Endothelial cell of hepatic sinusoid (primary cell): ENCODE data around the gene DPP4.

Experiments used
- in situ Hi-C: cut with HindIII; loops from 2 replicates; pipeline ENCODE4 v1.10.0; 2017; ENCODE audit warnings: low sequenced_read_pairs

DPP4 gene

GRCh38 chr2:162073888-162074631, at the start of gene DPP4:
TSS of gene DPP4 (minus strand) at chr2:162074215. CDS start at chr2:162073981, 234 bp downstream.
- in situ Hi-C loops, result loop anchor here (5.0 kb wide), 1 partner anchor 37 kb away; no protein-coding TSS in a partner anchor

DNA sequence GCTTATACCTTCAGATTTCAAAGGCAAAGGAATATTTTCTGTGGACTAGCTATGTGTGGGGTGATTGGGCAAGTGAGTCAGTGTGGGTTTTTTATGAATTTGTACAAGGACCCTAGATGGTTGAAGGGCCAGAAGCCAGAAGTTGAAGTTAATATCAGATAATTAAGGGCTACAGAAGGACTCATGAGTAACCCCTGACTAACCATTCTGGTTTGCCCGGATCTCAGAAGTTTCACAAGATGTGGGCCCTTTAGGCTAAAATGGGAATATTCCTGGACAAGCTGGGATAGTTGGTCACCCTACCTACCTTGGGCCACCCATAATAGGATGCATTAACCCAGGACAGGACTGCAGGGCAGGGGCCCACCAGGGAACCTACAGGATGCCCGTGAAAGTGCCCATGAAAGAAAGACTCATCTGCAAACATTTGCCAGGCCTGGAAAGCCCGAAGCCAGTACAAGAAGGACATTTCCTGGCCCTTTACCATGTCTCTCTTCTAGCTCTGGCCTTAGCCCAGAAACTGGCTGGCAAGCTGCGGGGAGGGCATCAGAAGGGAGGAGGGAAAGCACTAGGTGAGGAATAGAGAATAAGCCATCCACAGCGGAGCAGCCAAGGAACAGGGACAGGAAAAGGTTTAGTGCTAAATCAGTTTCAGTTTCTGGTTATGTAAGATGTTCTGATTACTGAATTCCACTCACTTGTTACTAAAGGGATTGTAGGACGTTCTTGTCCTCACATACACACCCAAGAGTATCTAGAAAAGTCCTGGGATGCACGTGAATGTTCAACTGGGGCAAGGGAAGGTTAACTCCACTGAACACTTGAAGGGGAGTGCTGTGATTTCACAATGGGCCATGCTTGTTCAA, 44.4 kb upstream of the DPP4 start:
- in situ Hi-C loops, result no loop called here

DNA sequence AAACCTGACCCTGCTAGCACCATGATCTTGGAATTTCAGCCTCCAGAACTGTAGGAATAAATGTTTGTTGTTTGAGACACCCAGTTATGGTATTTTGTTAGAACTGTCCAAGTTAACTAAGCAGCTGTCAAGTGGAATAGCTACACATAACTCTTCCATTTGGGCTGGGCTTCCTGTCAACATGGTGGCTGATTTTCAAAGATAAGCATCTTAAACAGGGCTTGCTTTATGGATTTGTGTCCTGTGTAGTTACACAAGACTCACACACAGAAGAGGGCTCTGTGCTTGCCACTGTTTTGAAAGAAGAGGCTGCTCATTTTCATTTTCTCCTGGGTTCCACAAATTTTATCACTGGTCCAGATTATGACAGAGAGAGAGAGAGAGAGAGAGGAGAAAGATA, 42.3 kb upstream of the DPP4 start:
- in situ Hi-C loops, result no loop called here

GRCh38 chr2:162115076-162115475, 41.1 kb upstream of the DPP4 start:
- in situ Hi-C loops, result no loop called here

GRCh38 chr2:162114271-162114670, 40.3 kb upstream of the DPP4 start:
- in situ Hi-C loops, result no loop called here

DNA sequence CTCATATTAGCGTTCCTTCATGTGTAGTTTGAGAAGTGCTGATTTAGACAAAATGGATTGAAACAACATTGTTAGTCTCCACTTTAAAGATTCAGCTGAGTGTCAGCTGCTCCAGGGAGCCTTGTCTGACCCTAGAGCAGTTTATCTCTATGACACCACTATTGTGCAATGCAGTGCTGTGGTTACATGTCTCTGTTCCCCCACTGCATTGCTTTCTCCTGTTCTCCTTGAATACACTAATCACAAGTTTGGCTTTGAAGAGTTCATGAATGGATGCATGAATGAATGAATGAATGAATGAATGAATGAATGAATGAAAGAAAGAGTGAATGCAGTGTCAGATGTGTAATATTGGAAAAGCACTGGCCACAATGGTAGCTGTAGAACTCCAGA, 39.8 kb upstream of the DPP4 start:
- in situ Hi-C loops, result no loop called here

- in situ Hi-C loops, result no loop called here
Observed at GRCh38 chr2:162113088-162113775, 39.2 kb upstream of the DPP4 start.

DNA sequence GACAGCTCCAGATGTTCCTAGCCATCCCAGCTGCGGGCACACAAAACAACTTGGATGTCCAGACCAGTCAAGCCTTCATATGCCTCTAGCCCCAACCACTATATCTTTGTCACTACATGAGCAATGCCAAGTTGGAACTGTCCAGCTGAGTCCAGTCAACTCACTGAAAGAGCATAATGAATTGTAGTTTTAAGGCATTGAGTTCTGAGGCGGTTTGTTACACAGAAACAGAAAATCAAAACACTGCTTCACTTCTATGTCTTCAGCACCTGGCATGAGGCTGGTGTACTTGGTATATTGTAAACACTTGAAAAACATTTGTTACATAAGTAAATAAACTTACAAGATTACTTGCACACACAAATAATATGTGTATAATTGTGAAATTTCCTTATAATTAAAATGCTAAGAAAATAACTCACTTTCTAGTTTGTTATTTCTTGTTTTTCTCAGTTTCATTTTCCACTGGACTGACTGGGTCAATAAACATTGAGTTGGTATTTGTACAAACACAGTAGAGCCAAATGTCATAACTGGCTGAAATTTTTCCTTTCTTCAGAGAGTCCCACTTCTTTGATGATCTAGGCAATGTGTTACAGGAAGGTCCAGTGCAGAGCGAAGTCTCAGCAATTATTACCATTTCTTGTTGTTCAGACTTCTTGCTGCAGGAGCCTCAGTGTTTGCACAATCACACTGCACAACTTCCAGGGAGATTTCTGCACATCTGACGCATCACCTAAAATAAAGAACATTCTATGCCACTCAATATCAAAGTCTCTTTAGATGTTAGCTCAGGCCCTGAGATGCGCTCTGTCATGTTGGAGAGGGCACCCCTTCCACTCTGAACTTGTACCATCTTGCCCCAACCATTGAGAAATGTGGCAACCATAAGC, 38.2 kb upstream of the DPP4 start:
- in situ Hi-C loops, result no loop called here

DNA sequence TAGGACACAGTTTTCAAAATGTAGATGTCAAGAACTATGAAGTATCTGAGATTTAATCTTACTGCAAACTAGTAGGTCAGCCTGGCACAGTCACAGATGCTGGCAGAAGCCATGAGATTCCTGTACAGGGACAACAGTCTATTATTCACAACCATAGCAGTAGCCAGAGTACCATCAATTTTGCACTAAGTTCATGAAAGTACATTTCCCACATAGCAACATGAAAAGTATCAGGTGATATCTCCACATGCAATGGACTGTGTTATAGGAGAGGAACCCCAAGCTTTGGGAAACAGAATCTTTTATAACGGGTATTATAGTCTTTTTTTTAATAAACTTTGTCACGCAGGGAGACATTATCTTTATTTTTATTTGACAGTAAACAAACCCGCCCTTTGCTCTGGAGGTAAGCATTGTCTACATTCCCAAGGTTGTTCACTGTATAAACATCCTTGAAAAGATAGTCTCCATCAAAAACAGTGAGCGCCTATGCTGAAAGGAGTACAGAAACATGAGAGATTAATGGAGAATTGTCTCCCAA, 33.4 kb upstream of the DPP4 start:
- in situ Hi-C loops, result loop anchor here (5.0 kb wide), 1 partner anchor 50 kb away; no protein-coding TSS in a partner anchor

GRCh38 chr2:162106746-162107145, 32.7 kb upstream of the DPP4 start:
- in situ Hi-C loops, result loop anchor here (5.0 kb wide), 1 partner anchor 51 kb away; no protein-coding TSS in a partner anchor

GRCh38 chr2:162106146-162106551, 32.1 kb upstream of the DPP4 start:
- in situ Hi-C loops, result loop anchor here (5.0 kb wide), 1 partner anchor 51 kb away; no protein-coding TSS in a partner anchor

DNA sequence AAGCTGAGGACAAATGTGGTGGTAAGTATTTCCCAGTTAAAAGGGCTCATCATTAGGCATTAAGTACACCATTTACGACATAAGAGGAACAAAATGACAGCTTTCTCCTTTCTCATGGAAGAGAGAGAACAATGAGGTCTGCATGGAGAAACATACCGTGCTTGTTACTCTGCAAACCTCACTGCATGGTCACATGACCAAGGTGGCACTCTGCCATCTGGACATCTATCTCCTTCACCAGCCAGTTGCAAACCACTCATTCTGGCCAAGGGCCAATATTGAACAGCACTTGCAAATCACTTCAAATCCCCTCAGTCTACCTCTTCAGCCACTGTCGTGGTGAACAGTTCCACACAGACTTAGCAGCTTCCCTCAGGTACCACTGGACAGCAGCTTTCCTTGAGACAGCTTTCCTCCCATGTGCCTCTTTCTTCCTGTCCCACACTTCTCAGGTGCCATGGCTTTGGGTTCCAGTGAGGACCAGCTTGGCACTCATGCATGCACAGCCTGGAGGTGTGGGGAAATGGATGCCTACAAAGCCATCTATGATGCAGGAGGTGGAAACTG, 29.5 kb upstream of the DPP4 start:
- in situ Hi-C loops, result no loop called here

- in situ Hi-C loops, result no loop called here
Observed at GRCh38 chr2:162100579-162100978, 26.6 kb upstream of the DPP4 start.

GRCh38 chr2:162099836-162100235, 25.8 kb upstream of the DPP4 start:
- in situ Hi-C loops, result no loop called here

DNA sequence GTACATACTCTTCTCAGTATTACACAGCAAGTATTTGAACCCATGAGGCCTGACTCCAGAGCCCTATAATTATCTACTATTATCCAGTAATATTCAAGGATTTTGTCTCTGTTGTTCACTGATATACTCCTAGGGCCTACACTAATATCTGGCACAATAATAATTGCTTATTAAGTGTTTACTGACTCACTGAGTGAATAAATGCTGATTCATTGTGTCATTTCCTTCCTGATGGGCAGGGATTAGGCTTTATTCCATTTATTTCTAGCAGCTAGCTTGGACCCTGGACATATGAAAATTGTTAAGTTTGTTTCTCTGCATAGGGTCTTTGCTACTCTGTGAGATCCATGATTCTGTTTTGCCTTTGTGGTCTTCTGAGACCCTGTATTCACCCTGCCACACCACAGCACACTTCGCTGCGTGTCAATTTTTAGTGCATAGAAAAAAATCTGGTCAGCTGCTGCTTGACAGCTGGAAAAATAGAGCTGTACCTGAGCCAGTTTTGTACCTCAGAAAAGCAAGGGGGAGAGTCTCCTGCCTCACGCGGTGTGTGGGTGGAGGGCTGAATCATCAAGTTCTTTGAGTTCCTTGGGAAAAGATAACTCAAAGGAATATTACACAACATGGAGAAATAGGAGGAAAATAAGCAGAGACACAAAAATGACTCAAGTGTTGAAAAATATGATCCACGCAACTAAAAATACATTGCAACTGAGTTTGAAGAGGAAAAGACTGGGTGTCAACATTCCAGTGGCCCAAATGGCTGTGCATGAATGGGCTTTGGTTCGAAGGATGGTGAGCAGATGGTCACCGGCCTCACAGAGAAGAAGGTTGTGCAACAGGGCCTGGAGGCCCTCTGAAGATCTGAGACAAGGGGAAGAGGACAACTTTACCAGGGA, 18.9 kb upstream of the DPP4 start:
- in situ Hi-C loops, result no loop called here

- in situ Hi-C loops, result no loop called here
Observed at GRCh38 chr2:162092008-162092390, 18.0 kb upstream of the DPP4 start.

DNA sequence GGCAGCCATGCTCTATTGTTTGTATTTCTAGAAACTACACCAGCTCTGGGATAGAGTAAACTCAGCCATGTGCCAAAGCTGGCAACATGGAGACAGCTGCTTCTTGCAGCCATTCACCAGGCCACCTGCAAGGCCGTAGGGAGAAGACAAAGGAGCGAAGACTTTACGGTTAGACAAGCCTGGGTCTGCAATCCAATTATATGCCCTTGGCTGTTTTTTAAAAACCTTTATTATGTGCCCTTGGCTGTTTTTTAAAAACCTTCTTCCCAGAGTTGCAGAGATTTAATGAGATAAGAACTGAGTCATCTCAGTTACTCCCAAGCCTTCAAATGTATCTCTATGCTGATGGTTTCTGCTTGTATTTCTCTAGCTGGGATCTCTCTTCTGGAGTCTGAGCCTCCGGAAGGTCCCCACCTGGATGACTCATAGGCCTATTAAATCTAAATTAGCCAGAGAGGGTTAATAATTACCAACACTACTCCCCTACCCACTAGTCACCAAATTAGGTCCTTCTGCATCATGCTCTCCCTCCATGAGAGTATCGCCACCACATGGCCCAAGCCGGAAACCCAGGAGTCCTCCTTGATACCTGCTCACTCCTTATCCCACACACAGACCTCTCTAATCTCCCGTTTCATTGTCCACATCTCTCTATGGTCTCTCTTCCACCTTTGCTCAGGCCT, 17.5 kb upstream of the DPP4 start:
- in situ Hi-C loops, result no loop called here

GRCh38 chr2:162090109-162090508, 16.1 kb upstream of the DPP4 start:
- in situ Hi-C loops, result no loop called here
